ENCODE results near the gene LHFPL5.

Gene LHFPL5

DNA sequence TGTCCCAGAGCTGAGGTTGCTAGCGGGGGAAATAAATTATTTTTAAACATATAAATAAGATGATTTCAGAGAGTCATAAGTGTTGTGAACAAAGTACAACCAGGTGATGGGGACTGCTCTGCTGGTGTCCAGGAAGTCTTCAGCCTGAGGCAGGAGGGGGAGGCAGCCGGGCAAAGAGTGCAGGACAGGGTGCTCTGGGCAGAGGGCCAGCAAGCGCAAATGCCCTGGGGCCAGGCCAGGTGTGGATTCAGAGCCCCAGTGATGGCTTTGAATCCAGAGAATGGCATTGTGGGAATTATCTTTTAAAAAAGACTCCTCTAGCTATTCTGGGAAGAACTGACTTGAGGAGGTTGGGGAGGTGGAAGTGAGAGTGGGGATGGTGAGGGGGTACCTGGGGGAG lies 22.7 kb upstream of the LHFPL5 start:
- H3K4me1 Mint-ChIP-seq: peaks cover 4 to 5% of the 10 kb centered on the region in 2 donors
- H3K27ac Mint-ChIP-seq: no peak overlapping the region
- peaks cover 49 to 59% of the 10 kb centered on the region in 2 donors for H3K27me3 Mint-ChIP-seq
- no peaks in the 10 kb centered on the region for H3K36me3 Mint-ChIP-seq
- ATAC-seq (replicated peaks): no peak
- no peak overlapping the region for H3K4me3 Mint-ChIP-seq
- no peaks in the 10 kb centered on the region for H3K9me3 Mint-ChIP-seq
- no peak for DNase-seq

DNA sequence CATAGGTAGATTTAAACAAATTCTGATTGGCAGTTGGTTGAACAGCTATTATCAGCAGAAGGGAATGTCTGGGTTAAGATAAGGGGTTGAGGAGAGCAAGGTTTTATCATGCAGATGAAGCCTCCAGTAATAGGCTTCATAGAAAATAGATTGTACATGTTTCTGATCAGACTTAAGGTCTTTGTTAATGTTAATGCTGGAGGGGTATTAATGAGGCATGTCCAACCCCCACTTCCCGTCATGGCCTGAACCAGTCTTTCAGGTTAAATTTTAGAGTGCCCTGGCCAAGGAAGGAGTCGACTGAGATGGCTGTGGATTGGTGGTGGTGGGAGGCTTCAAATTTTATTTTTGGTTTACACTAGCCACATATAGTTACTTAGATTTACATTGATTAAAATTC lies 21.0 kb upstream of the LHFPL5 start:
- H3K4me1 Mint-ChIP-seq: peaks cover 0 to 2% of the 10 kb centered on the region in 2 donors
- peaks cover 53 to 62% of the 10 kb centered on the region in 2 donors for H3K27me3 Mint-ChIP-seq
- H3K9me3 Mint-ChIP-seq: no peaks in the 10 kb centered on the region
- no peaks in the 10 kb centered on the region for H3K36me3 Mint-ChIP-seq
- ATAC-seq (replicated peaks) (no peak), DNase-seq (no peak)
- no peak overlapping the region for H3K4me3 Mint-ChIP-seq
- H3K27ac Mint-ChIP-seq: no peak overlapping the region

DNA sequence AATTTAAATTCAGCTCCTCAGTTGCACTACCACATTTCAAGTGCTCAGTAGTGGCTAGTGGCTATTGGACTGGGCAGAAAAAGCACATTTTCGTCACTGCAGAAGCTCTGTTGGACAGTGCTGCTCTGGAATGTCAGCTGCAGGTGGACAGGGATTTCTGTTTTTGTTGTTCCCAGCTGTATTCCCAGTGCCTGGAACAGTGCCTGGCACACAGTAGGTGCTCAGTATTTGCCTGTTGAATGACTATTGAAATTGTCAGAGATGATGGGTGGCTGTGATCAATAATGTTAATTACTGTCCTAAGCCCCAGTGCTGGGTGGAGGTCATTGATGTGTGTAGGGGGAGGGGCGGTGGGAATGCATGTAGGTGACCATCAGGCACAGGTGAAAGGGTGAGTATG lies 18.9 kb upstream of the LHFPL5 start:
- Mint-ChIP-seq H3K36me3 (no peaks in the 10 kb centered on the region), H3K4me3 (no peak overlapping the region), H3K27ac (no peak overlapping the region), H3K9me3 (no peaks in the 10 kb centered on the region), H3K27me3 (peaks cover 62 to 68% of the 10 kb centered on the region in 2 donors), H3K4me1 (no peaks in the 10 kb centered on the region)
- ATAC-seq (replicated peaks) (no peak), DNase-seq (no peak)

DNA sequence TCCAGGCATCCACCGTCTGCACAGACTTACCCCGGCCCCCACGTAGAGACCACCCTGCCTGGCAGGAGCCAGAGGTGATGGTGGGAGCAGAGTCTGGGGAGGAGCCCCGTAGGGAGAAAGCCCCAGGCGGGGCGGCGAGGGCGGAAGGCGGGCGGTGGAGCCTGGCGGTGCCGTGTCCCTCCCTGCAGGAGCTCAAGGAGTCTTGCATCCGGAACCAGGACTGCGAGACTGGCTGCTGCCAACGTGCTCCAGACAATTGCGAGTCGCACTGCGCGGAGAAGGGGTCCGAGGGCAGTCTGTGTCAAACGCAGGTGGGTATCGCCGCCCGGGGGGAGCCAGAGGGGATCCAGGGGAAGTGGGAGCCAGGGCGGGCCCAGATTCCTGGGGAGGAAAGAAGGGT lies 18.3 kb upstream of the LHFPL5 start:
- Mint-ChIP-seq H3K27me3 (peaks cover 58 to 66% of the 10 kb centered on the region in 2 donors), H3K27ac (no peak overlapping the region), H3K4me1 (no peaks in the 10 kb centered on the region), H3K4me3 (no peak overlapping the region), H3K36me3 (no peaks in the 10 kb centered on the region), H3K9me3 (no peaks in the 10 kb centered on the region)
- ATAC-seq (replicated peaks): peak in 1 of 2 donors; percentile 10
- DNase-seq: no peak

DNA sequence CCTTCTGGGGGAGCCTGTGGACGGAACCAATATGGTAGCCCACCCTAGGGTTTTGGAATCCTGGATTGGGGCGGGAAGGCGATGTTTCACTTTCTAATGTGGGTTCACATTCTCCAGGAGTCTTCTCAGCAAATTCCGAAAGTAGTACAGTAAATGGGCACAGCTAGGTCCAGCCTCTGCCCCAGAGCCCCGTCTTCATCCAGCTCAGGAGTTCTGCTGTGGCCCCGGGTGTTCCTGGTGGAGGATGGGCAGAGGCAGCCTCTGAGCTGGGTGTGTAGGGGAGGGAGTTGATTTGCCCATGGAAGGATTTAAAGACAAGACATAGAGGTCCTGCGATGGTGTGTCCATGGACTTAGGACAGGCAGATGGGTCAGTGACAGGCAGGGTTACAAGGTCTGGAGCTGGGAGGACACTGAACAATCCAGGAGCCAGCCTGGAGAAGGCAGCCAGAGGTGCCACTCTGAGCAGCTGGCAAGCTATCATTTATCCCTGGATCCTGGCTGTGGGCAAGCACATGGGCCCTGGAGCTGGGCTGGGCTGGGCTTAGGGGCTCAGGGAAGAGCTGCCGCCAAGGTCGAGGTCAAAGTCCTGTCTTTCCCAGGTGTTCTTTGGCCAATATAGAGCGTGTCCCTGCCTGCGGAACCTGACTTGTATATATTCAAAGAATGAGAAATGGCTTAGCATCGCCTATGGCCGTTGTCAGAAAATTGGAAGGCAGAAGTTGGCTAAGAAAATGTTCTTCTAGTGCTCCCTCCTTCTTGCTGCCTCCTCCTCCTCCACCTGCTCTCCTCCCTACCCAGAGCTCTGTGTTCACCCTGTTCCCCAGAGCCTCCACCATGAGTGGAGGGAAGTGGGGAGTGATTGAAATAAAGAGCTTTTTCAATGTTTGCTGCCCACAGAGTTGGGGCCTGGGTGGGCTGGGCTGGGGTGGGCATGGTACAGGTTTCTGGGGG lies 17.6 kb upstream of the LHFPL5 start:
- no peak for ATAC-seq (replicated peaks)

DNA sequence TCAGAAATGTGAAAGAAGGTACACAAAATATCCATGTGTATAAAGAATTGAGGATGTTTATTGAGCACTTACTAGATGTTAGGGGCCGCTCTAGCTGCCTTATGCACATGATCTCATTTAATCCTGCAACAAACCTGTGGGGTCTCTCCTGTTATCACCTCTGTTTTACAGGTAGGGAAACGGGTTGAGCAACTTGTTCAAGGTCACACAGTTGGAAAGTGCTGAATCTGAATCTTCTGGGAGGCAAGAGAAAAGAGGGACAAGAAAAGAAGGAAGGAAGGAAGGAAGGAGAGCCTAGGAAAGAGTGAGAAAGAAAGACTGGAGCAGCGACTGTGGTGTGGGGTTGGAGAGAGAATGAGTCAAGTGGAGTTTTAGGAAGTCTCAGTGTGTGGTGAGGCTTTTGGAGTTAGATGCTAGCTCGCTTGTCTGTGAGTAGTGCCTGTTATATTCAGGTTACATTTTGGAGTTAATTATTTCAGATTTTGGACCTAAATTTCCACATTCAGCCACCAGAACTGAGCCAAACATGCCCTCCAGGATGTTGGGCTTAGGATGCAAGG lies 16.6 kb upstream of the LHFPL5 start:
- H3K27ac Mint-ChIP-seq: no peak overlapping the region
- peaks cover 57 to 62% of the 10 kb centered on the region in 2 donors for H3K27me3 Mint-ChIP-seq
- no peak for DNase-seq
- no peaks in the 10 kb centered on the region for H3K9me3 Mint-ChIP-seq
- no peaks in the 10 kb centered on the region for H3K36me3 Mint-ChIP-seq
- no peaks in the 10 kb centered on the region for H3K4me1 Mint-ChIP-seq
- ATAC-seq (replicated peaks): no peak
- H3K4me3 Mint-ChIP-seq: no peak overlapping the region

More for the DNA sequence above, 17.6 kb upstream of the LHFPL5 start:
- H3K4me1 Mint-ChIP-seq: no peaks in the 10 kb centered on the region
- no peak overlapping the region for H3K4me3 Mint-ChIP-seq
- H3K27ac Mint-ChIP-seq: no peak overlapping the region
- H3K36me3 Mint-ChIP-seq: no peaks in the 10 kb centered on the region
- DNase-seq: no peak
- peaks cover 53 to 62% of the 10 kb centered on the region in 2 donors for H3K27me3 Mint-ChIP-seq
- H3K9me3 Mint-ChIP-seq: no peaks in the 10 kb centered on the region

DNA sequence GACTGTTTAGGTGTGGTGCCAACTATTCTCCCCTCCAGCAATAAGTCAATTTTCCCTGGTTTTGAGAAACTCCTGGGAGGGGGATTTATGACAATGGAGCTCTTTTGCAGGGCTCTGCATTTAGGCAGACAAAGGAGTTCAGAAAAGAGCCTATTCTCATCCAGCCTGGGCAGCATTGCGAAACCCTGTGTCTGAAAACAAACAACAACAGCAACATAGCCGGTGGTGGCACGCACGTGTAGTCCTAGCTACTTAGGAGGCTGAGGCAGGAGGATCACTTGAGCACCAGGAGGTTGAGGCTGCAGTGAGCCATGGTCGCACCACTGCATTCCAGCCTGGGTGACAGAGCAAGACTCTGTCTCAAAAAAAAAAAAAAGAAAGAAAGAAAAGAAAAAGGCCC lies 14.5 kb upstream of the LHFPL5 start:
- no peak for ATAC-seq (replicated peaks)
- H3K4me3 Mint-ChIP-seq: no peak overlapping the region
- peaks cover 49 to 52% of the 10 kb centered on the region in 2 donors for H3K27me3 Mint-ChIP-seq
- H3K27ac Mint-ChIP-seq: no peak overlapping the region
- DNase-seq: no peak
- no peaks in the 10 kb centered on the region for H3K4me1 Mint-ChIP-seq
- no peaks in the 10 kb centered on the region for H3K9me3 Mint-ChIP-seq
- H3K36me3 Mint-ChIP-seq: no peaks in the 10 kb centered on the region

DNA sequence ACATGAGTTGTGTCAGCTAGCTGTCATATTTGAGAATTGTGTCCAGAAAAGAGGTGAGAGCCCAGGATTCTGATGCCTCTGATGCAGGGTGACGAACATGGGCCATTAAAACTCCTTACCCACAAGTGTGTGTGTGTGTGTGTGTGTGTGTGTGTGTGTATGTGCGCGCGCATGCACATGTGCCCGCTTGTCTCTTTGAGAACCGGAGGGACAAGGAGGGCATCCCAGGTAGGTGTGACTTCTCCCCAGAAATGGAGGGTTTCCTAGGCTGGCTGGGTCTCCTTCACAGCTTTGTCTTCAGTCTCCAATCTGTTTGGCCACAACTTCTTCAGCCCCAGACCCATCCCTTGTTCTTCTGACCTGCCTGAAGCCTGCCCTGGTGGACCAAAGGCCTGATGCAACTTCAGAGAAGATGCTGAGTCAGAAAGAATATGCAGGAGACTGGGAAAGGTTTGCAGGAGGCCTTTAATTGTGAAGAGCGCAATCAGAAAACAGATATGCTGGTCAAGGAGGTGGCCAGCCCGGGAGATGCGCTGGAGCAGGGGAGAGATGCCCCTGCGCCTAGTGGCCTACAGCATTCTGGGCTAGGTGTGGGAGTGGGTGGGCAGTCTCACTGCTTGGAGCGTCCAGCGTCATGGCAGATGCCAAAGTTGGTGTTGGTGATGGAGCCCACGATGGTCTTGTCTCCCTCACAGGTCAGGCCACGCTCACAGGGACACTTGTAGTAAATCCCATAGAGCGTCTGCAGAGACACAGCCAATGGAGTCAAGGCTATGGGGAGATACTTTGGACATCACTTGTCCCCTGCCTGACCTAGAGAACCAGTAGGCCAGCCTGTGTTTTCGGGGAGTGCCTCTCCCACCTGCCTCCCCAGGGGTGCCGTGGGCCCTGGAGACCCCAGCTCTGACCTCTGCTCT lies 10.4 kb upstream of the LHFPL5 start:
- no peak for ATAC-seq (replicated peaks)
- no peak for DNase-seq
- no peaks in the 10 kb centered on the region for H3K4me1 Mint-ChIP-seq
- H3K27me3 Mint-ChIP-seq: peaks cover 19 to 26% of the 10 kb centered on the region in 2 donors
- no peak overlapping the region for H3K27ac Mint-ChIP-seq
- no peak overlapping the region for H3K4me3 Mint-ChIP-seq
- H3K36me3 Mint-ChIP-seq: no peaks in the 10 kb centered on the region
- no peaks in the 10 kb centered on the region for H3K9me3 Mint-ChIP-seq

DNA sequence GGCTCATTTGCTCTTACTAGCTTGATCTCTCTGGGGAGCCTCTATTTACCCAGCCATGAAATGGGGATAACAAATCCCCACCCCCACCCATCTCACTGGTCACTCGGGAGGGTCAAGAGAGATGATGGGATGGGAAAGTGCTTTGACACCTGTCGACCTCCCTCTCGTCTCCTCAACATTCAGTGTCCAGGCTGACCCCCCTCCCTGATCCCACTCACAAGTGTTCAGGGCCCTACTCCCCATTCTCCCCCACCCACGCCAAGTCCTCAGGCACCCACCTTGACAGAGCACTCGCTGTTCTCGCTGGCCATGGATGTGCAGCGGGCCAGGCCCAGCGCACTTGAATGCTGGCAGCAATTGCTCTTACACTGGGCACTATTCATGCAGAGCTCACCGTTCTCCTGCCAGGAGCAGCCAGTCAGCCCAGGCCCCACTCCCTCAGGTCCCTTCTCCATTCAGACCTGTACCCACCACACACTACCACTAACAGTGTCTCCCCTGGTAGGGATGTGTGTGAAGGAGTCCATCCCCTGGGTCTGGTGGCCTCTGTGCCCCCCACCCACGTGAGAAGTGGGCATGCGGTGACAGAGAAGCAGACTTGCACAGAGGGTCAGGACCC lies 9.6 kb upstream of the LHFPL5 start:
- Mint-ChIP-seq H3K4me3 (no peak overlapping the region), H3K36me3 (no peaks in the 10 kb centered on the region), H3K4me1 (no peaks in the 10 kb centered on the region), H3K27me3 (peaks cover 15 to 19% of the 10 kb centered on the region in 2 donors), H3K9me3 (no peaks in the 10 kb centered on the region), H3K27ac (no peak overlapping the region)
- DNase-seq: no peak
- no peak for ATAC-seq (replicated peaks)

DNA sequence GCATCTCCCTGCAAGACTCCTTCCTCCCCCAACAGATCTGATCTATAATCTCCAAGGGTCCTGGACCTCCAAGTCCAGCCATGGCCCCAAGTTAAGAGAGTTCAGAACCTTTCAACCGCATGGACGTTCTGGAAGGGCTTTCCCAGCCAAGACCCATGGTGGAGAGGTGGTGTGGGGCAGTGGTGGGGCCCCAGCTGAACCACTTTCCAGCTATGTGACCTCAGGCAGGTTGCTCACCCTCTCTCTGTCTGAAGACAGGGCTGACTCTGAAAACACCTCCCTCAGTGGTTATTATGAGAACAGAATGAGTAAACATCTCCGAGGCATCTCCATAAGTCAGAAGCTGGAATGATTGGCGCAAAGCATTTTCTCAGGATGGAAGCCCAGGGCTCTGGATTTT lies 8.9 kb upstream of the LHFPL5 start:
- DNase-seq (no peak), ATAC-seq (replicated peaks) (no peak)
- no peaks in the 10 kb centered on the region for H3K9me3 Mint-ChIP-seq
- H3K4me3 Mint-ChIP-seq: no peak overlapping the region
- no peak overlapping the region for H3K27ac Mint-ChIP-seq
- H3K36me3 Mint-ChIP-seq: no peaks in the 10 kb centered on the region
- no peaks in the 10 kb centered on the region for H3K4me1 Mint-ChIP-seq
- H3K27me3 Mint-ChIP-seq: peaks cover 10 to 17% of the 10 kb centered on the region in 2 donors

DNA sequence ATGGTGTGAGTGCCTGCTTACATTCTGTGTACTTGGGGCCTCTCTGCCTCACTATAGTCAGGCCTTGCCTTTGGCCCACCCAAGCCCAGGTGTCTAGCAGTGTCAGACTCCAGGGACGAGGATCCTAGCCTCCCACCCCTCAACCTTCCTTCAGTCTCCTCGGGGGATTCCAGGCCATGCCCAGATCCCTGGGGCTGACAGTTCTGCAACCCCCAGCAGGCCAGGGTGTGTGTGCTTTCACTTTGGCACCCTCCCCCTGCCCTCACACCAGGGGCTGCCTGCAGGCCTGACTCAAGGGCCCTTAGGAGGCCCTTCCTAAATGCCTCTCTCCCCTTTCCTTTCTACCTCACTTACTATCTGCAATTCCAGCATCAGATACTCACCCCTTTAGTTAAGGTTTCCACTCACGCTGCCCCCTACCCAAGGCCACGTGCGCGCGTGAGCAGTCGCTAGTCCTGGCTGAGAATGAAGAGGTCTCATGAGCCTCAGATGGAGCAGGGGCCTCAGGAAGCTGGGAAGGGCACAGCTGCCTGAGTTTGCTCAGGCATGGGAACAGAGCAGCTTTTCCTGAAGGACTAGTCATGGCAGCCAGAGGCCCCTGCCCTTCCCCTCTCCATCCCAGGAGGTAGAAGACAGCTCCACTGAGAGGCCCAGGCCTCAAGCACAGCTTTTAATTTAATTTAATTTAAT lies 7.2 kb upstream of the LHFPL5 start:
- Mint-ChIP-seq H3K4me1 (no peaks in the 10 kb centered on the region), H3K27ac (no peak overlapping the region), H3K9me3 (no peaks in the 10 kb centered on the region), H3K36me3 (no peaks in the 10 kb centered on the region), H3K4me3 (no peak overlapping the region), H3K27me3 (peaks cover 7 to 13% of the 10 kb centered on the region in 2 donors)
- DNase-seq (no peak), ATAC-seq (replicated peaks) (no peak)

DNA sequence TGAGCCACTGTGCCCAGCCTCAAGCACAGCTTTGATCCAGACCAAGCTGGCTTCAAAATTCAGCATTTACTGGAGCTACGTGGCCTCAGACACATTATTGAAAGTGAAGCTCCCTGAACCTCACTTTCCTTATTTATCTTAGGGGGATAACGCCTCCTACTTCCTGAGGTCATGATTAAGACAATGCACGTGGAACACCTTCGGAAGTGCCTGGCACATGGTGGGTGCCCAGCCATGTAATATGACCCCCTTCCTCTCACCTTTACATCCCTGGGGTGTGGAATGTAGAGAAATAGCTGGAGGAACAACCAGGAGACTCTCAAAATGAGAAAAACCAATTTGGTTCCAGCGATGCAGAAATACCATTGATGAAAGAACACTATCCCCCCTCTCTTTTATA lies 6.4 kb upstream of the LHFPL5 start:
- no peak for DNase-seq

DNA sequence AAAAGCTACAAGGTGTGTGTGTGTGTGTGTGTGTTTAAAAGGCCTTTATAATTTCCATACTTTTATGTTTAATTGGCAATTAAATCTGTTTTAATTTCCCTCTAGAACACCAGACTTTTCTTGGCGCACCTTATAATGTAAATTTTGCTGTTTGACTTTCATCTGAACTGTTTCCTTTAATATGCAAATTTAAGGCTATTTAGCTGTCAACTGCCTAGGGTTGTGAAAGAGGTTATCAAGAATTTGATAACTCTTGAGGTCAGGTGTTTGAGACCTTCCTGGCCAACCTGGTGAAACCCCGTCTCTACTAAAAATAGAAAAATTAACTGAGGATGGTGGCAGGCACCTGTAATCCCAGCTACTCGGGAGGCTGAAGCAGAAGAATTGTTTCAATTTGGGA lies 4.0 kb upstream of the LHFPL5 start:
- no peak for DNase-seq
- Mint-ChIP-seq H3K27ac (no peak overlapping the region), H3K4me1 (peaks cover 5 to 6% of the 10 kb centered on the region in 2 donors)

More for the DNA sequence above, 6.4 kb upstream of the LHFPL5 start:
- H3K4me1 Mint-ChIP-seq: no peaks in the 10 kb centered on the region
- no peaks in the 10 kb centered on the region for H3K36me3 Mint-ChIP-seq
- H3K4me3 Mint-ChIP-seq: no peak overlapping the region
- no peak overlapping the region for H3K27ac Mint-ChIP-seq
- H3K9me3 Mint-ChIP-seq: no peaks in the 10 kb centered on the region
- ATAC-seq (replicated peaks): no peak
- peaks cover 5 to 12% of the 10 kb centered on the region in 2 donors for H3K27me3 Mint-ChIP-seq

More for the DNA sequence above, 4.0 kb upstream of the LHFPL5 start:
- no peak for ATAC-seq (replicated peaks)
- no peaks in the 10 kb centered on the region for H3K9me3 Mint-ChIP-seq
- H3K4me3 Mint-ChIP-seq: no peak overlapping the region
- peaks cover 13 to 18% of the 10 kb centered on the region in 2 donors for H3K27me3 Mint-ChIP-seq
- peaks cover 0 to 2% of the 10 kb centered on the region in 2 donors for H3K36me3 Mint-ChIP-seq
